ENCODE results near the gene MAST2.
A peak's percentile ranks its signal among the peaks of the same experiment; 100 is the strongest.
"Not testable (repeated sequence)": the region's sequence is repeated elsewhere in the genome, so short reads cannot be mapped to it uniquely, and the experiment has no call there.

The MAST2 gene

GRCh38 chr1:46030876-46031660 is 227.7 kb downstream of the MAST2 start:
- DNase-seq = no peak

GRCh38 chr1:46034601-46035516 is 231.4 kb downstream of the MAST2 start:
- no peak for DNase-seq

- DNase-seq = peak; percentile 93
Observed at GRCh38 chr1:46036894-46037839, 233.8 kb downstream of the MAST2 start.

GRCh38 chr1:46039571-46040052 is 236.2 kb downstream of the MAST2 start:
- DNase-seq = peak; percentile 48

- DNase-seq = no peak
Observed at GRCh38 chr1:46041551-46041950, 238.1 kb downstream of the MAST2 start.

- no peak for DNase-seq
Observed at GRCh38 chr1:46041974-46042373, 238.6 kb downstream of the MAST2 start.

- DNase-seq = peak; percentile 66
Observed at GRCh38 chr1:46043458-46044017, 240.1 kb downstream of the MAST2 start.

GRCh38 chr1:46044116-46044515 is 240.7 kb downstream of the MAST2 start:
- DNase-seq = no peak

- DNase-seq = peak; percentile 29
Observed at GRCh38 chr1:46053734-46054133, 250.3 kb downstream of the MAST2 start.

- no peak for DNase-seq
Observed at GRCh38 chr1:46056325-46056724, 252.9 kb downstream of the MAST2 start.

GRCh38 chr1:46057215-46057614 is 253.8 kb downstream of the MAST2 start:
- not testable (repeated sequence) for DNase-seq

GRCh38 chr1:46057781-46058180 is 254.4 kb downstream of the MAST2 start:
- no peak for DNase-seq

- no peak for DNase-seq
Observed at GRCh38 chr1:46058936-46059335, 255.5 kb downstream of the MAST2 start.

- DNase-seq = no peak
Observed at GRCh38 chr1:46061146-46061545, 257.7 kb downstream of the MAST2 start.

GRCh38 chr1:46062651-46063319 is 259.4 kb downstream of the MAST2 start:
- peak; percentile 90 for DNase-seq

- peak; percentile 55 for DNase-seq
Observed at GRCh38 chr1:46064708-46065107, 261.3 kb downstream of the MAST2 start.

GRCh38 chr1:46065405-46065804 is 262.0 kb downstream of the MAST2 start:
- DNase-seq = peak; percentile 89

GRCh38 chr1:46067652-46068051 is 264.2 kb downstream of the MAST2 start:
- DNase-seq = no peak

GRCh38 chr1:46068525-46068924 is 265.1 kb downstream of the MAST2 start:
- DNase-seq = no peak

GRCh38 chr1:46070164-46070814 is 266.9 kb downstream of the MAST2 start:
- peak; percentile 89 for DNase-seq

- no peak for DNase-seq
Observed at GRCh38 chr1:46072975-46073374, 269.6 kb downstream of the MAST2 start.

Measured in OCI-M1 (cell line).